GM12874 (cell line): Measurements from ENCODE around the gene DDB1.

Experiments
- CTCF ChIP-seq: IDR thresholded peaks from 2 replicates; pipeline ENCODE4 v1.5.1; 2011; ENCODE audit warnings: low read depth, mild to moderate bottlenecking, control low read depth, low read length, moderate library complexity; ENCODE audit not compliant: insufficient read depth

The DDB1 gene

GRCh38 chr11:61310749-61311148 lies 22.2 kb downstream of the DDB1 start:
- no peak for TF ChIP-seq CTCF

GRCh38 chr11:61309739-61310138 lies 23.2 kb downstream of the DDB1 start:
- no peak for TF ChIP-seq CTCF

- TF ChIP-seq CTCF = no peak
Measured at GRCh38 chr11:61309141-61309540, 23.8 kb downstream of the DDB1 start.

GRCh38 chr11:61307354-61307753 lies 25.6 kb downstream of the DDB1 start:
- TF ChIP-seq CTCF = no peak

GRCh38 chr11:61306221-61306620 lies 26.7 kb downstream of the DDB1 start:
- TF ChIP-seq CTCF = no peak

GRCh38 chr11:61305417-61305816 lies 27.5 kb downstream of the DDB1 start:
- TF ChIP-seq CTCF = no peak

- no peak for TF ChIP-seq CTCF
Measured at GRCh38 chr11:61303725-61304124, 29.2 kb downstream of the DDB1 start.

- no peak for TF ChIP-seq CTCF
Measured at GRCh38 chr11:61302550-61302949, 30.4 kb downstream of the DDB1 start.
